CD1c-positive myeloid dendritic cell (primary cell): Measurements from ENCODE around the gene RANBP1.
"Not testable (repeated sequence)": the region's sequence is repeated elsewhere in the genome, so short reads cannot be mapped to it uniquely, and the experiment has no call there.

Source experiments
- DNase-seq: peaks from one replicate; pipeline ENCODE4 v3.0.0-alpha.2; 2016; ENCODE audit errors: extremely low spot score

Gene RANBP1

GRCh38 chr22:20150381-20151275 is 34.7 kb downstream of the RANBP1 start, which contains the start of gene CCDC188:
Gene CCDC188 (minus strand): TSS chr22:20151055. CDS start chr22:20150986, 69 bp downstream.
- no peak for DNase-seq

- no peak for DNase-seq
These were observed 35.3 kb downstream of the RANBP1 start for GRCh38 chr22:20151276-20151588.

GRCh38 chr22:20152464-20152890 is 36.6 kb downstream of the RANBP1 start:
- no peak for DNase-seq

- no peak for DNase-seq
These were observed 38.0 kb downstream of the RANBP1 start for GRCh38 chr22:20153945-20154344.

GRCh38 chr22:20154602-20155187 is 38.8 kb downstream of the RANBP1 start:
- no peak for DNase-seq

- DNase-seq = peak; percentile 55
These were observed 39.6 kb downstream of the RANBP1 start for GRCh38 chr22:20155330-20156041.

GRCh38 chr22:20156042-20156389 is 40.1 kb downstream of the RANBP1 start:
- no peak for DNase-seq

- peak; percentile 86 for DNase-seq
These were observed 40.9 kb downstream of the RANBP1 start for GRCh38 chr22:20156611-20157429.

- DNase-seq = no peak
These were observed 41.7 kb downstream of the RANBP1 start for GRCh38 chr22:20157430-20158183.

- DNase-seq = no peak
These were observed 42.6 kb downstream of the RANBP1 start for GRCh38 chr22:20158391-20159036.

GRCh38 chr22:20159076-20159475 is 43.2 kb downstream of the RANBP1 start:
- DNase-seq = no peak

GRCh38 chr22:20159531-20159930 is 43.6 kb downstream of the RANBP1 start:
- DNase-seq = not testable (repeated sequence)

- DNase-seq = no peak
These were observed 44.1 kb downstream of the RANBP1 start for GRCh38 chr22:20160041-20160440.

- no peak for DNase-seq
These were observed 49.0 kb downstream of the RANBP1 start for GRCh38 chr22:20164863-20165262.

- DNase-seq = no peak
These were observed 49.5 kb downstream of the RANBP1 start for GRCh38 chr22:20165421-20165820.

GRCh38 chr22:20165913-20166312 is 50.0 kb downstream of the RANBP1 start:
- no peak for DNase-seq

- DNase-seq = no peak
These were observed 50.8 kb downstream of the RANBP1 start for GRCh38 chr22:20166703-20167102.

GRCh38 chr22:20167643-20168322 is 51.9 kb downstream of the RANBP1 start:
- no peak for DNase-seq

GRCh38 chr22:20169253-20169822 is 53.4 kb downstream of the RANBP1 start:
- DNase-seq = no peak

GRCh38 chr22:20170170-20170569 is 54.3 kb downstream of the RANBP1 start:
- DNase-seq = no peak
